A673 (cell line): Measurements from ENCODE around the gene GRHL3.

ENCODE experiments used
- EZH2 ChIP-seq: fragments of 200-600 bp; sonication (generic); IDR thresholded peaks from 2 replicates; pipeline ENCODE4 v1.6.1; 2017; ENCODE audit warnings: borderline replicate concordance, low read depth, mild to moderate bottlenecking, mixed read lengths, antibody characterized with exemption, low read length; ENCODE audit not compliant: poor library complexity, severe bottlenecking
- TF ChIP-seq, protein P1 (sequence below): fragments of 300-800, 200-600 bp; sonication (generic); conservative IDR thresholded peaks from 2 replicates; pipeline ENCODE4 v1.5.1; 2017; ENCODE audit warnings: low read depth, mild to moderate bottlenecking, antibody characterized with exemption, low read length, moderate library complexity, mixed read lengths

DNA sequence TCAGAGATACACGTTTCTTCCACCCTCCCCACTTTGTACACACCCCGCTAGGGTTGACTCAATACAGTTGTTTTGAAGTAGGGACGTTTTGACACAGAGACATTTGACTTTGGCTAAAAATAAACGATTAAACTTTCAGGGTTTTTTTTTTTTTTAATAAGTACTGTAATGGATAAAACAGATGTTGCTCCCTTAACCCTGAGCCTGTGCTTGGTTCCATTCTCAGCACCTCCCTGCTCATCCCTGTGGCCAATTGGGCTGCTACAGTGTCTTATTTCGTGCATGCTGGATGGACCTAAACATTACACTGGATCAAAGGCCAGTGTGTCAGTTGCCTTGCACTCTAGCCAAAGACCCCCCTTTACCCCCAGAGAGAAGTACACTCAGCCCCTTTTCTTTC lies 16.9 kb downstream of the GRHL3 start:
- TF ChIP-seq, protein P1, sequence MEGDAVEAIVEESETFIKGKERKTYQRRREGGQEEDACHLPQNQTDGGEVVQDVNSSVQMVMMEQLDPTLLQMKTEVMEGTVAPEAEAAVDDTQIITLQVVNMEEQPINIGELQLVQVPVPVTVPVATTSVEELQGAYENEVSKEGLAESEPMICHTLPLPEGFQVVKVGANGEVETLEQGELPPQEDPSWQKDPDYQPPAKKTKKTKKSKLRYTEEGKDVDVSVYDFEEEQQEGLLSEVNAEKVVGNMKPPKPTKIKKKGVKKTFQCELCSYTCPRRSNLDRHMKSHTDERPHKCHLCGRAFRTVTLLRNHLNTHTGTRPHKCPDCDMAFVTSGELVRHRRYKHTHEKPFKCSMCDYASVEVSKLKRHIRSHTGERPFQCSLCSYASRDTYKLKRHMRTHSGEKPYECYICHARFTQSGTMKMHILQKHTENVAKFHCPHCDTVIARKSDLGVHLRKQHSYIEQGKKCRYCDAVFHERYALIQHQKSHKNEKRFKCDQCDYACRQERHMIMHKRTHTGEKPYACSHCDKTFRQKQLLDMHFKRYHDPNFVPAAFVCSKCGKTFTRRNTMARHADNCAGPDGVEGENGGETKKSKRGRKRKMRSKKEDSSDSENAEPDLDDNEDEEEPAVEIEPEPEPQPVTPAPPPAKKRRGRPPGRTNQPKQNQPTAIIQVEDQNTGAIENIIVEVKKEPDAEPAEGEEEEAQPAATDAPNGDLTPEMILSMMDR = no peak
- no peak for TF ChIP-seq EZH2
